Measurements from ENCODE around the gene NKD1.
A peak's percentile ranks its signal among the peaks of the same experiment; 100 is the strongest.

The NKD1 gene

GRCh38 chr16:50634090-50634489, 85.9 kb downstream of the NKD1 start:
- DNase-seq = no peak

GRCh38 chr16:50634947-50635346, 86.8 kb downstream of the NKD1 start:
- no peak for DNase-seq

GRCh38 chr16:50635505-50636392, 87.6 kb downstream of the NKD1 start:
- no peak for DNase-seq

- DNase-seq = no peak
Observed at GRCh38 chr16:50636753-50637374, 88.7 kb downstream of the NKD1 start.

- DNase-seq = no peak
Observed at GRCh38 chr16:50637716-50638602, 89.8 kb downstream of the NKD1 start.

- DNase-seq = no peak
Observed at GRCh38 chr16:50638816-50639670, 90.8 kb downstream of the NKD1 start.

- no peak for DNase-seq
Observed at GRCh38 chr16:50640391-50640790, 92.2 kb downstream of the NKD1 start.

GRCh38 chr16:50640919-50641817, 93.0 kb downstream of the NKD1 start:
- no peak for DNase-seq

GRCh38 chr16:50641818-50642187, 93.6 kb downstream of the NKD1 start:
- DNase-seq = no peak

- no peak for DNase-seq
Observed at GRCh38 chr16:50642349-50642748, 94.2 kb downstream of the NKD1 start.

- DNase-seq = no peak
Observed at GRCh38 chr16:50643192-50643591, 95.0 kb downstream of the NKD1 start.

GRCh38 chr16:50644245-50644644, 96.0 kb downstream of the NKD1 start:
- DNase-seq = no peak

GRCh38 chr16:50644729-50645128, 96.5 kb downstream of the NKD1 start:
- DNase-seq = peak; percentile 28 to 35

GRCh38 chr16:50645563-50646220, 97.5 kb downstream of the NKD1 start:
- DNase-seq = no peak

GRCh38 chr16:50646345-50646744, 98.1 kb downstream of the NKD1 start:
- no peak for DNase-seq

- DNase-seq = no peak
Observed at GRCh38 chr16:50651835-50652438, 103.7 kb downstream of the NKD1 start.

- no peak for DNase-seq
Observed at GRCh38 chr16:50652836-50653425, 104.7 kb downstream of the NKD1 start.

GRCh38 chr16:50653633-50654519, 105.7 kb downstream of the NKD1 start:
- no peak for DNase-seq

GRCh38 chr16:50655558-50656055, 107.4 kb downstream of the NKD1 start:
- no peak for DNase-seq

All from inflammatory macrophage treated with lipopolysaccharide for 1 hour (primary cell).